Testis (tissue), 2 donors: Measurements from ENCODE around the gene UVRAG.

Experiments
- POLR2A ChIP-seq: fragments of 450-650 bp; IDR thresholded peaks from one replicate; pipeline ENCODE4 v1.6.1; 2017; ENCODE audit warnings: antibody characterized with exemption, mild to moderate bottlenecking, moderate library complexity
- TF ChIP-seq, protein P1 (sequence below), 3 experiments: fragments of 450-650 bp in 2 of 3; fragments of 200-600 bp in 1 of 3; sonication (generic) in 1 of 3; IDR thresholded peaks; one replicate each; pipeline ENCODE4 v1.5.1; 2016 to 2019; ENCODE audit warnings: antibody characterized with exemption in 3 of 3, mild to moderate bottlenecking in 2 of 3, moderate library complexity in 1 of 3

DNA sequence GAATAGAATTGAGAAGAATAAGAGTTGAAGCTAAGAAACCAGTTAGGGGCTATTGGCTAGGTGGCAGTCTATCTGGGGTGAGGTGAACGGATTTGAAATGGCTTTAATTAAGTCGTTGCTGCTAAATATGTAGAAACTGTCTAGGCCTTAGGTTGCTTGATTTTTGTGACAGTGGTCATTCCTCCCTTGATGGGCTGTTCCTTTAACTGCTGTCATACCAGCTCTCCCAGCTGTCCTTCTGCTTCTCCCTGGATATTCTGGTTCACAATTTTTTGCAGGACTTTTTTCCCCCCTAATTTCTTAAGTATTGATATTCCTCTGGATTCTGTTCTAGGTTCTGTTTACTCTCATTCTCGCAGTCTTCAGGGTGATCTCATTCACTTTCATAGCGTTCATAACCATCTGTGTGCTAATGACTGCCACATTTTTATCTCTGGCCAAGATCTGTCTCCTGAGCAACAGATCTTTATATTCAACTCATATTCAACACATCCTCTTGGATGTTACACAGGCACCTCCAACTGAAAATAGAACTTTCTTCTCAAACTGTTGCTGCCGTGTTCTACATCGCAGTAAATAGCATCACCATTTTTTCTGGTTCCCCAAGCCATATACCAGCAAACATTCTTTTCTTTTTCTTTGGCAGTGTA lies 134.1 kb downstream of the UVRAG start:
- TF ChIP-seq, protein P1, sequence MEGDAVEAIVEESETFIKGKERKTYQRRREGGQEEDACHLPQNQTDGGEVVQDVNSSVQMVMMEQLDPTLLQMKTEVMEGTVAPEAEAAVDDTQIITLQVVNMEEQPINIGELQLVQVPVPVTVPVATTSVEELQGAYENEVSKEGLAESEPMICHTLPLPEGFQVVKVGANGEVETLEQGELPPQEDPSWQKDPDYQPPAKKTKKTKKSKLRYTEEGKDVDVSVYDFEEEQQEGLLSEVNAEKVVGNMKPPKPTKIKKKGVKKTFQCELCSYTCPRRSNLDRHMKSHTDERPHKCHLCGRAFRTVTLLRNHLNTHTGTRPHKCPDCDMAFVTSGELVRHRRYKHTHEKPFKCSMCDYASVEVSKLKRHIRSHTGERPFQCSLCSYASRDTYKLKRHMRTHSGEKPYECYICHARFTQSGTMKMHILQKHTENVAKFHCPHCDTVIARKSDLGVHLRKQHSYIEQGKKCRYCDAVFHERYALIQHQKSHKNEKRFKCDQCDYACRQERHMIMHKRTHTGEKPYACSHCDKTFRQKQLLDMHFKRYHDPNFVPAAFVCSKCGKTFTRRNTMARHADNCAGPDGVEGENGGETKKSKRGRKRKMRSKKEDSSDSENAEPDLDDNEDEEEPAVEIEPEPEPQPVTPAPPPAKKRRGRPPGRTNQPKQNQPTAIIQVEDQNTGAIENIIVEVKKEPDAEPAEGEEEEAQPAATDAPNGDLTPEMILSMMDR (IDR thresholded peaks at IDR 0.05) = no peak
- no peak for TF ChIP-seq POLR2A
